ENCODE measurements around the gene B3GAT2. TPM values are rescaled to one million over a fixed set of nuclear protein-coding genes. Genes with fewer than 3 reads are reported as not detected.

B3GAT2 gene
- total and polyA plus RNA-seq, 9 donors = 0.04 to 0.15 (median 0.05) TPM; not detected in 6

- no peak for TF ChIP-seq POLR2A (IDR thresholded peaks at IDR 0.05)
- TF ChIP-seq CTCF (IDR thresholded peaks at IDR 0.05) = no peak
- TF ChIP-seq EP300 (IDR thresholded peaks at IDR 0.05) = no peak
- 59 to 69% (median 62%) methylated on average over 2 of the region's 2 CpGs for WGBS, 3 donors
Observed at GRCh38 chr6:70900047-70900446, 56.8 kb downstream of the B3GAT2 start.

GRCh38 chr6:70894001-70894400 is 62.9 kb downstream of the B3GAT2 start:
- intact Hi-C loops (cut with DNase I) = no loop called here
- Histone ChIP-seq H3K4me1 (ENCODE audit: insufficient read depth) (no peaks in the 10 kb centered on the region), H3K9me3 (no peaks in the 10 kb centered on the region), H3K27ac (no peak overlapping the region), H3K27me3 (no peaks in the 10 kb centered on the region), H3K4me3 (no peak overlapping the region), H3K36me3 (no peaks in the 10 kb centered on the region)
- no peak for TF ChIP-seq EP300 (IDR thresholded peaks at IDR 0.05)
- TF ChIP-seq CTCF (IDR thresholded peaks at IDR 0.05) = no peak
- TF ChIP-seq POLR2A (IDR thresholded peaks at IDR 0.05) = no peak
- 94% methylated on average over 12 of the region's 12 CpGs for WGBS, 3 donors
- no peak for DNase-seq

More at GRCh38 chr6:70900047-70900446, 56.8 kb downstream of the B3GAT2 start:
- no peaks in the 10 kb centered on the region for H3K36me3 ChIP-seq
- no peaks in the 10 kb centered on the region for H3K27me3 ChIP-seq
- intact Hi-C loops (cut with DNase I) = no loop called here
- H3K9me3 ChIP-seq = no peaks in the 10 kb centered on the region
- no peaks in the 10 kb centered on the region for H3K4me1 ChIP-seq (ENCODE audit: insufficient read depth)
- no peak for DNase-seq
- H3K4me3 ChIP-seq = no peak overlapping the region
- H3K27ac ChIP-seq = no peak overlapping the region

GRCh38 chr6:70889270-70889669 is 67.6 kb downstream of the B3GAT2 start:
- Histone ChIP-seq H3K9me3 (no peaks in the 10 kb centered on the region), H3K27ac (no peak overlapping the region), H3K36me3 (no peaks in the 10 kb centered on the region), H3K27me3 (no peaks in the 10 kb centered on the region), H3K4me3 (no peak overlapping the region), H3K4me1 (ENCODE audit: insufficient read depth) (no peaks in the 10 kb centered on the region)
- intact Hi-C loops (cut with DNase I) = loop anchor here in 2 of 4 donors (5.0 to 10.0 kb wide), 2 partner anchors 182 to 184 kb away; no protein-coding TSS in a partner anchor
- DNase-seq = no peak
- TF ChIP-seq EP300 (IDR thresholded peaks at IDR 0.05) (no peak), CTCF (IDR thresholded peaks at IDR 0.05) (no peak), POLR2A (IDR thresholded peaks at IDR 0.05) (no peak)
- WGBS, 3 donors = 88 to 93% (median 89%) methylated on average over 7 of the region's 7 CpGs

- Histone ChIP-seq H3K27ac (no peak overlapping the region), H3K36me3 (no peaks in the 10 kb centered on the region), H3K4me1 (ENCODE audit: insufficient read depth) (no peaks in the 10 kb centered on the region), H3K27me3 (no peaks in the 10 kb centered on the region), H3K4me3 (no peak overlapping the region), H3K9me3 (no peaks in the 10 kb centered on the region)
- DNase-seq = no peak
- intact Hi-C loops (cut with DNase I) = loop anchor here in 2 of 4 donors (5.0 to 10.0 kb wide), 2 partner anchors 179 to 182 kb away; no protein-coding TSS in a partner anchor
- 71 to 88% (median 87%) methylated on average over 2 of the region's 2 CpGs for WGBS, 3 donors
- TF ChIP-seq POLR2A (IDR thresholded peaks at IDR 0.05) = no peak
- TF ChIP-seq CTCF (IDR thresholded peaks at IDR 0.05) = no peak
- TF ChIP-seq EP300 (IDR thresholded peaks at IDR 0.05) = no peak
Observed at GRCh38 chr6:70886661-70887060, 70.2 kb downstream of the B3GAT2 start.
